Right ventricle myocardium inferior (tissue), 1 donor: ENCODE measurements around the gene GPHN. TPM values are rescaled to one million over a fixed set of nuclear protein-coding genes. Genes with fewer than 3 reads are reported as not detected.
"Not testable (repeated sequence)": the region's sequence is repeated elsewhere in the genome, so short reads cannot be mapped to it uniquely, and the experiment has no call there.

Source experiments
- ATAC-seq: fragments of 200-7000 bp; cut with Tn5 transposase; one replicate; pipeline ENCODE4 v1.9.1; 2020; ENCODE audit warnings: mild to moderate bottlenecking, moderate library complexity
- DNase-seq: peaks from one replicate; pipeline ENCODE4 v3.0.0; 2021; ENCODE audit errors: missing footprints
- intact Hi-C: fragments of 100-400 bp; cut with DNase I; formaldehyde crosslinking; loops from one replicate; pipeline ENCODE4 v1.11.0; 2022
- total RNA-seq: library from RNA; stranded (reverse); fragmentation: NEBNext Ultra II Directional; extraction: Animal tissue kit (Norgen Biotek cat#: 25700); gene quantifications from one replicate; pipeline ENCODE4 v1.2.1, GENCODE V29; 2021
- donor health status: DM: no; HTN: yes; CAD: no; lungs with severe emphysema.

Gene GPHN
- total RNA-seq, 1 donor from 2014 or later, result 23.5 TPM

DNA sequence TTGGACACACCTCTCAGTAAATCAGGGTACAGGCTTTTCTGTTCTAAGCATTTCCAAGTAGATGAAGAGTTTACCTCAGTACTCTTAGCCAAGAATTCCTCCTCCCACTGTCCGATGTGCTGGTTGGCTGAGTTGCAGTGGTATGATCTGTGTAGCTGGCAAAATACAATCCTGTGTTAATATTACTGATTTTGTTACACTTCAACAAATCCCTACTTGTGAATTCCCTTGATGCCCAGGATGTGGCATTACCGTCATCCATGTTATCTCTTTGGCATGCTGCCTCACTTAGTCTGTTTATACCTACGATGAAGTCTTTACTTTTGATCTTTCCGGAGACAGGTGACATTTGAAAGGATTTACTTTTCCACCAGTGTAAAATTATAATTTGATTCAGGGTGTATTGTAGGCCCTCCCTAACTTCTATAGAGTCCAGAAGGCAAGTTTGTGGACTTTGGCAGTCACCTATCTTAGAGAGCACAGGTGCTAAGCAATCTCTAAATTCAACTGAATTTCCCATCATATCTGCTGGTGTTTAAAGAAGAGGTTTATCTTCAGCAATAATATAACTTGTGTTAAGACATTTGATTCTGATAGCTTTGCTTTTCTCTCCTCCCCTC lies 11.6 kb upstream of the GPHN start:
- intact Hi-C loops, result loop anchor here (5.0 to 10.0 kb wide), 3 partner anchors 71 to 249 kb away; no protein-coding TSS in a partner anchor
- DNase-seq, result no peak

DNA sequence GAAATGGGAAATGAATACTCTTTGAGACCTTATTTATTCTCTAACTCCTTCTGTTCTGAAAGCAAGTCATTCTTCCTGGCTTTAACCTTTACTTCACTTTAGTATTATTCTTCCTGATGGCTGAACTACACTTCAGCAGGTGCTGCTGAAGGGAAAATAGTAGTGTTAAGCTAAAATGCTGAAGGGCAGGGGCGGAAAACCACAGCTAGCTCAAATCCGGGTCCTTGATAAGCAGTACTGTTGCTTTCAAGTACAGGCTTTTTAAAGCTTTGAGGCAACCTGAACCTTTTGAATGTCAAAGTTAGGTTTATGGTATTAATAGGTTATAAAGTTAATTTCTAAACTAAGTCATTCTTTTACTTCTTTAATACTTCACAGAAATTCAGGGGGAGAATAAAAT lies 11.0 kb upstream of the GPHN start:
- no peak for ATAC-seq
- intact Hi-C loops, result loop anchor here (5.0 to 10.0 kb wide), 3 partner anchors 70 to 248 kb away; no protein-coding TSS in a partner anchor
- no peak for DNase-seq

More for the DNA sequence above, 11.6 kb upstream of the GPHN start:
- ATAC-seq, result no peak

DNA sequence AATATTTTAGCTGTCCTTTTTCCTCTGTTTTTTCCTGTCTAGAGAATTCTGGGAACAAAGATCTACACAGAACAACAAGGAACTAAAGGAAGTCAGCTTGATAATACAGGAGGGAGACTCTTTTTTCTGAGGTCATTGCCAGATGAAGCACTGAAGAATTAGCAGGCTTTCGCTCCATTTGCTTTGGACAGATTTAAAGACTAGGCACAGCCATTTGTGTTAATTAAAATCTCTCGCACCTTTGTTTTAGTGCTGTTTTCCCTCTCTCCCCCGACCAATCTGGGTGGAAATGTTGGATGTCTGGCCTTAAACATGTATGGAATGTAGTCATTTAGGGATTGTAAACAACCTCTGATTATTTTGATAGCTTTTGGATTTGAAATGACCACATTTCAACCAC lies 9.6 kb upstream of the GPHN start:
- DNase-seq (no peak), ATAC-seq (no peak)
- intact Hi-C loops, result loop anchor here (5.0 to 10.0 kb wide), 3 partner anchors 69 to 246 kb away; no protein-coding TSS in a partner anchor

DNA sequence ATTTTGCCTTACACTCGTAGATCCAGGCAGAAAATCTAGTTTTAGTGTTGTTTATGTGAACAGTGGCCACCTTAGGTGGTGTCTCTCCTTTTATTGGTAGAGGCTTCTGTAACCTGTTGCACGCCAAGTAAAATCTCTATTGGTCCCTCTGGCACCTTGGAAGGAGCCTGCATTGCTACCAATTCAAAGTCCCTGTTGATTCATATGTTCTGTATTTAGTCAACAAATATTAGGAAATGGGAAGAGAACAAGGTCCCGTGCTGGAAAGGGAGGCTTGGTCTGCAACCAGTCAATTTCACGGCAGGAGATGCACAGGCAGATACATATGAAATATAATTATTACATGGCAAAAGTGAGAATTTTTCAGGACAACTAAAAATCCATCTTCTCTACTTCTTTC lies 6.4 kb upstream of the GPHN start:
- ATAC-seq, result no peak
- intact Hi-C loops, result loop anchor here (10.0 kb wide), 1 partner anchor 743 kb away; the partner anchor contains the start of gene PALS1
- no peak for DNase-seq

DNA sequence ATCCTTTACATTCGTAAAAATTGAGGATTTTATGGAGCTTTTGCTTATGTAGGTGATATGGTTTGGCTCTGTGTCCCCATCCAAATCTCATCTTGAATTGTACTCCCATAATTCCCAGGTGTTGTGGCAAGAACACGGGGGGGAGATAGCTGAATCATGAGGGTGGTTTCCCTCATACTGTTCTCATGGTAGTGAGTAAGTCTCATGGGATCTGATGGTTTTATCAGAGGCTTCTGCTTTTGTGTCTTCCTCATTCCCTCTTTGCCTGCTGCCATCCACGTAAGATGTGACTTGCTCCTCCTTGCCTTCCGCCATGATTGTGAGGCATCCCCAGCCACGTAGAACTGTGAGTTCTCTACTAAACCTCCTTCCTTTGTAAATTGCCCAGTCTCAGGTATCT lies 5.1 kb upstream of the GPHN start:
- intact Hi-C loops, result loop anchor here (10.0 kb wide), 1 partner anchor 742 kb away; the partner anchor contains the start of gene PALS1
- ATAC-seq, DNase-seq: not testable (repeated sequence)

DNA sequence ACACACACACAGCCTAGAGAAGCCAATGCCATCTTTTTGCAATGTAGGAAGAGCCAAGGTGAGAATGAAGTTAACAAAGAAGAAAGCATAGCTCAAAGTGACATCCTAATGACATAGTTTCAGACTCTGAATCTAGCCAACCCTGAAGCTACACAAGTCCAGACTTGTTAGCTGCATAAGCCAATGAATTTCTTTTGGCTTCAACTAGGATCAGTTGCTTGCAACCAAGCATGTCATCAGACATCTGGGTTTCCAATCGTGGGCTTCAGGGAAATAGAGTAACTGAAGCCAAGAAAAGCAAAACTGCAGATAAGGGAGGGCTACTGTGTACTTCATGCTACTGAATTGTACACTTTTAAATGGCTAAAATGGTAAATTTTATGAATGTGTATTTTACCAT lies 4.4 kb upstream of the GPHN start:
- intact Hi-C loops, result loop anchor here (10.0 kb wide), 1 partner anchor 741 kb away; the partner anchor contains the start of gene PALS1
- ATAC-seq, result no peak
- DNase-seq, result no peak

DNA sequence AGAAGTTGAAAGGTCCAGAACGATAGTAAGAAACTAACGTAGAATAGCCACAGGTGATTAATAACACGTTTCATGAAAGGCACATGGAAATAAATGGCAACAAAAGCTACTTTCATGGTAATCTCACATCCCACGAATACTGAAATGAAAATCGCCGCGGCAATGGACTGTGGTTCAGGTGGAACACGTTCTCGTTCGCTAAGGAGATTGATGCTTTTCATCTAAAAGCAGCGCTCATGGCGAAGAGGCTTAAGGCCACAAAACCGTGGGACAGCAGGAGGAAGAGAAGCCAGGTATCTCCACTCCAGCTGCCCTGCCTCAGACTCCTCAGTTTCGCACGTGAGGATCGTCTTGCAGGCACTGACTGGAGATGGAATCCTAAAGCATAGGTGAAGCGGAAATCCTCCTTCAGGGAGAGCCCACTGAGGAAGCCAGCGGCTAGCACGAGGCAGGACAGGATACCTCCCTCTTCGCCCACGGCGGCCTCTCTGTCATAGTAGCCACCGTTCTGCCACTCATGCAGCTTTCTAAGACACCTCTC lies 696 bp upstream of the GPHN start:
- DNase-seq, result no peak
- peak; percentile 21 for ATAC-seq
- intact Hi-C loops, result loop anchor here (5.0 to 10.0 kb wide), 2 partner anchors 145 to 738 kb away; partner anchors contain the start of gene PALS1

DNA sequence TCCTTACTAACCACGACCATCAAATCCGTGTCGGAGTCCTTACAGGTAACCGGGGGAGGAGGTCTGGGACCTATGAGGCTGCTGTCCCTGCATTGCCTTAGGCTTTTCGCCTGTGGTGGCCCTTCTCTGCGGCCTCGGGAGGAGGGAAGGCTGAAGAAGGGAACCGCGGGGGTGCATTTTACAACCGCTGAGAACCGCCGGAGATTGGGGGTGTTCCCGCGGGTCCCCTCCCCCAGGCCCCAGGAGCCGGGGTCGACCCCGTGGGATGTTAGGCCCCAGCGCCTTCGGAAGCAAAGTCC lies 549 bp downstream of the GPHN start:
- DNase-seq, result no peak
- ATAC-seq, result no peak
- intact Hi-C loops, result loop anchor here (5.0 to 10.0 kb wide), 2 partner anchors 144 to 736 kb away; partner anchors contain the start of gene PALS1

DNA sequence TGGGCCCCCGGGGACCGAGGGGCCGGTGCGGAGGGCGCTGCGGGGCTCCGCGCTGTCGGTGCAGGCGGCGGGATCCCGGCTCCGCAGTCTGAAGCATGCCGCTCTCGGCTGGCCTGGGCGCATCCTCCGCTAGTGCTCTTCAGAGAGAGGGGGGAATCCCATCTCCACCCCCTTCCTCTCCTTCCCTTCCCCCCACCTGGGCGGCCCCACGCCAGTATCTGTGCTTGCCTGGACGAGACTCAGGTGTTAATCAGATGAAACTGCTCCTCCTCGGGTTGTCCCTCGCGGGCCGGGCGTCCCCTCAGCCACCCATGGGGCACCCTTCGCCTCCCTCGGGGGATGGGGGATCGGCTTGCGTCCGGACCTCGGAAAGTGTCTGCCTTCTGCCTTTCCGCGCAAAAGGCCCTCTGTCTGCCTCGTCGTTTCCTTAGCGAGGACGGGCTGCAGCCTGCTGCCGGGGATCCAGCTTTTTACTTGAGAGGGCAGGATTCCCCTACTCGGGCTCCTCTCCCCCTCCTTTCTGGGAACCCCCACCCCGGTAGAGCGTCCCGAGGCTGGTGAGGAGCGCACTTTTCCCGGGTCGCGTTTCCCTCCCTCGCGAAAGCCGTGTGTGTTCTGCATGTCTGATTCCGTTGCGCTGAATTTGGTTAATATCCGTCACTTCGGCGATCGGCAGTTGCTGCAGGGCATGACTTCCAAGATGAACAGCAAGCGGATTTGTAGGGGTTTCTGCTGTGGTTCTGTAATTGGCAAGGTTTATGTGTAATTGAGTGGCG lies 1.1 kb downstream of the GPHN start:
- DNase-seq (peak; percentile 71), ATAC-seq (peak; percentile 8)
- intact Hi-C loops, result loop anchor here (5.0 to 10.0 kb wide), 2 partner anchors 143 to 736 kb away; partner anchors contain the start of gene PALS1

DNA sequence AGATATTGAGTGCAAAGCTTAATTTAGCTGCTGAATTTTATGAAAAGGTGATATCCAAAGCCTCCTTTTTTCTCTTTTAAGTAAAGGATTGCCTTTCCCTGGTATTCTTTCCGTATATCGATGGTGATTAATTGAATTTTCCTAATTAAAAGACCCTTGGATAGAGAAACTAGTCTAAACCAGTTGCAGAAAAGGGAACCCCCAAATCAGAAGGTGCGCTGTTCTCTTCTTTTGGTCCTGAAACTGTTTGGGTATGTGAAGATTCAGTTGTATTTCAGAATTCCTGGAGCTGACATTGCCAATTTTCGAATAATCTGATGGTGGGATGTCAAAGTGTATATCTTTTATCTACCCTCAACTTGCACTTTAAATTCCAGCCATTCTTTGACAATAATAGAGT lies 1.9 kb downstream of the GPHN start:
- DNase-seq (no peak), ATAC-seq (no peak)
- intact Hi-C loops, result loop anchor here (5.0 to 10.0 kb wide), 2 partner anchors 142 to 735 kb away; partner anchors contain the start of gene PALS1

DNA sequence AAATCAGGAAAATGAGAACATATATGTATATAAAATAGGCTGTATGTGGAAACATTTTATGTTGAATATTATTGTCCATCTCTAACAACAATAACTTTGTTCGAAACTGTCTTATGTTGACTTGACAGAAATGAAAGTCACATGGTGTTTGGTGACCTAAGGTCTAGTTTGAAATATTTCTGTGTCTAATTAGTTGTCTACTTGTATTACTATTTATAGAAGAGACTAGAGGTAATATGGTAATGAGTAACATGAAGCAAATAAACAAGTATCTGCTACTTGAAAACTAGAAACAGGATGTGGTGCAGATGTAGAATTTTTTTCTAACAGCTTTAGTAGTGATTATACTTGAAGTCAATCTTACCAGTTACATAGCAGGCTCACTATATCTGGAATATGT lies 3.9 kb downstream of the GPHN start:
- no peak for DNase-seq
- intact Hi-C loops, result no loop called here
- ATAC-seq, result no peak

DNA sequence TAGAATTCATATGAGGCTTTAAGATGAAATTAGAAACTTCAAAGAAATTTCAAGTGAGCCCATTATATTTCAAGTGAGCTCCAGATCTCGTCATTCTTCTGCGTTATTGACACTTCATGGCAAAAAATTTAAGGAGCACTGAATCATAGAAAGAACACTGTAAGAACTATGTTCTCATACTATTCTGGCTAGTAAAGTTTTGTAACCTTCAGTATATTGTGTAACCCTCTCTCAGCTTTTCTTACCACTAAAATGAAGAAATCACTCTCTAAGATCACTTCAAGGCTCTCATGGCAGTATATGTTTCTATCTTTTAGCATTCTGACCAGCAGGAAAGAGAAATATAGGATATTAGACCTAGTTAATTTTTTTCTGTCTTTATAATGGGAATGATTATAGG lies 6.3 kb downstream of the GPHN start:
- ATAC-seq, result no peak
- DNase-seq, result no peak
- intact Hi-C loops, result no loop called here

DNA sequence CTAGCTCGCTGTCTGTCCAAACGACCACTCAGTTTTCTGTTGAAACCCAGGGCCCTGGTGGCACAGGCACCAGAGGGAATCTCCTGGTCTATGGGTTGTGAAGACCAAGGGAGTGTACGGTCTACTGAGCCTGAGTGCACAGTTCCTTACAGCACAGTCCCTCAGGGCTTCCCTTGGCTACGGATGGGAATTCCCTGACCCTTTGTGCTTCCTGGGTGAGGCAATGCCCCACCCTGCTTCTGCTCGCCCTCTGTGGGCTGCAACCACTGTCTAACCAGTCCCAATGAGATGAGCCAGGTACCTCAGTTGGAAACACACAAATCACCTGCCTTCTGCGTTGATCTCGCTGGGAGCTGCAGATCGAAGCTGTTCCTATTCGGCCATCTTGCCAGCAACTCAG lies 22.6 kb downstream of the GPHN start:
- intact Hi-C loops, result no loop called here
- ATAC-seq (no peak), DNase-seq (no peak)

DNA sequence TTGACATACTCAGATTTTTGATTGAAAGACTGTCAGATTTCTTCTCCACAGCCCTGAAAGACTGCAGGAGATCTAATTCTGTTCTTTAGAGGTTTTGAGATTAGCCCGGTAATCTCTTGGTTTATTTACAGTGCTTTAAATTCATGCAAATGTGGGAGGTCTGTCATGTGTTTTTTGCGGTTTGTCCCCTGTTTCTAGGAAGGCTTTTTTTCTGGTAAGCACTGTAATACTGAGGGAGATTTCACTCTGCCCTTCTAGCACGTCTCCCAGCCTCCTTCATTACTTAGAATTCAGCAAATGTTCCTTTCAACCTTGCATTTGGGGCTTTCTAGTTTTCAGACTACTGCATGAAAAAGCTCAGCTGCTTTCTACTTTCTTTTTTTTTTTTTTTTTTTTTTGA lies 31.1 kb downstream of the GPHN start:
- no peak for ATAC-seq
- no peak for DNase-seq
- intact Hi-C loops, result no loop called here

DNA sequence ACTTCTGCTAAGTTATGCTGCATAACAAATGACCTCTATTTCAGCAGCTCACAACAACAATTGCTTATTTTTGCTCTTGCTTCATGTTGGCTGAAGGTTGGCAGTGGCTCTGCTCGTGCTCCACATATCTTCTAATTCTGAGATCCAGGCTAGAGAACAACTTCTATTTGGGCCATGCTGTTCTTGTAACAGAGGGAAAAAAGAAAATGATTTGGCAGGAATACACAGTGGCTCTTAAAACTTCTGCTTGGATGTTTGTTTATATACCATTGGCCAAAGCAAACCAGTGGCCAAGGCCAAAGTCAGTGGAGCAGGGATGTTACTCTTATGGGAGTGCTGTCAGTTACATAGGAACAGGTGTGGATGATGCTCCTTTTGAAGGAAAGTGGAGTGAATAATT lies 32.1 kb downstream of the GPHN start:
- intact Hi-C loops, result no loop called here
- DNase-seq (no peak), ATAC-seq (peak; percentile 63)

DNA sequence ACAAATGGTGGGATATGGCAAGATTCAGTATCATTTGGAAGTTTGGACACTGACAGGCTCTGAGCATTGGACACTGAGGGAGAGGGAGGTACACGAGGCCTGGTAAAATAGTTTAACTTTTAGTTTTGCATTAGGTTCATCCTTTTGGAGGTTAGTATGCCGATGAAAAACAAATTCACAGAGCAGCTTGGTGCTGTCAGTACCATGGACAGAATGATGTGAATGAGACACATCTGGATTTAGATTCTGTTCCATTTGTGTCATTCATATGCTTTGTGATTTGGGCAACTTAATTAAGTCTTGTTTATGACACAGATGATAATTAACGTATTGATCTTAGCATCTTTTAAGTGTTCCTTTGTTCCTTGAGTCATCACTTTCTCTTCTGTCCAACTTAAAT lies 33.7 kb downstream of the GPHN start:
- DNase-seq, result no peak
- intact Hi-C loops, result no loop called here
- no peak for ATAC-seq

DNA sequence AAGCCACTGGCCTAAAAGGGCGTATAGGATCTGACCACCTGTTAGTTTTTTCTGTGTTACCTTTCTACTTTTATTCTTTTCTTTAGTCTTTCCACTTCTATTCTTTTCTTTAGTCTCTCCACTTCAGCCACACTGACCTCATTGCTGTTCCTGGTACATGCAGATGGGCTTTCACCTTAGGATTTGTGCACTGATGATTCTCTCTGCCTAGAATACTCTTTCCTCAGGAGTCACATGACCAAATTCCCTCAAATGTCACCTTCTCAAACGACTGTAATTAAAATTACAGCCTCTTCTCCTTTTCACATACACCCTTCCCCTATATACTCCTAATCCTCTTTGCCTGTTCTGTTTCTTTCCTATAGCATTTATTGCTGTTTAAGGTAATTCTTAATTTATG lies 36.0 kb downstream of the GPHN start:
- ATAC-seq, result no peak
- DNase-seq, result no peak
- intact Hi-C loops, result no loop called here

DNA sequence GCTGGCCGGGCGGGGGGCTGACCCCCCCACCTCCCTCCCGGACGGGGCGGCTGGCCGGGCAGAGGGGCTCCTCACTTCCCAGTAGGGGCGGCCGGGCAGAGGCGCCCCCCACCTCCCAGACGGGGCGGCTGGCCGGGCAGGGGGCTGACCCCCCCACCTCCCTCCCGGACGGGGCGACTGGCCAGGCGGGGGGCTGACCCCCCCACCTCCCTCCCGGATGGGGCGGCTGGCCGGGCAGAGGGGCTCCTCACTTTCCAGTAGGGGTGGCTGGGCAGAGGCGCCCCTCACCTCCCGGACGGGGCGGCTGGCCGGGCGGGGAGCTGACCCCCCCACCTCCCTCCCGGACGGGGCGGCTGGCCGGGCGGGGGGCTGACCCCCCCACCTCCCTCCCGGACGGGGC lies 37.2 kb downstream of the GPHN start:
- DNase-seq, intact Hi-C loops: not testable (repeated sequence)

DNA sequence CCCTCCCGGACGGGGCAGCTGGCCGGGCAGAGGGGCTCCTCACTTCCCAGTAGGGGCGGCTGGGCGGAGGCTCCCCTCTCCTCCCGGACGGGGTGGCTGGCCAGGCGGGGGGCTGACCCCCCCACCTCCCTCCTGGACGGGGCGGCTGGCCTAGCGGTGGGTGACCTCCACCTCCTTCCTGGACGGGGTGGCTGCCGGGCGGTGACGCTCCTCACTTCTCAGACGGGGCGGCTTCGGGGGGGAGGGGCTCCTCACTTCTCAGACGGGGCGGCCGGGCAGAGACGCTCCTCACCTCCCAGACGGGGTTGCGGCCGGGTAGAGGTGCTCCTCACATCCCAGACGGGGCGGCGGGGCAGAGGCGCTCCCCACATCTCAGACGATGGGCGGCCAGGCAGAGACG lies 37.8 kb downstream of the GPHN start:
- ATAC-seq, intact Hi-C loops, DNase-seq: not testable (repeated sequence)

More for the DNA sequence above, 37.2 kb downstream of the GPHN start:
- not testable (repeated sequence) for ATAC-seq

DNA sequence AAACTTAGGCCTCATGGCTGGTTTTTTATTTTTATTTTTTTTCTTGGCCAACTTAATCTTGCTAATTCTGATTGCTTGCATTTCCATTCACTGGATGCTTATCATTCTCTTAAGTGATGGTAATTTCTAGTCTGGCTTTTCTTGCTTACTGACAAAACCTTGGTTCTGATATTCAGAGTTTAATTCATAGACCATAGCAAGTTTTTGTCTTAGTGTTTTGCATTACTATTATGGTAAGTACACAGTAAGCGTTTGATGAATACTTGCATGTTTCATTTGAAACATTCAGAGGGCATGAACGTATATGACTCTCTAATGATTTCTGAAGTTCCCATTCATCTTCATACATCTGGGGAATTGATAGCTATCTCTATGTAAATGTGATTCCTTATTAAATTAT lies 55.8 kb downstream of the GPHN start:
- ATAC-seq (no peak), DNase-seq (no peak)
- intact Hi-C loops, result no loop called here
